Osteoblast (primary cell): ENCODE data around the gene LZTR1. TPM values are rescaled to one million over a fixed set of nuclear protein-coding genes. Genes with fewer than 3 reads are reported as not detected.

Experiments
- DNase-seq: peaks from one replicate; pipeline ENCODE4 v3.0.0; 2011; ENCODE audit warnings: low spot score, mixed read lengths; ENCODE audit not compliant: insufficient read length; ENCODE audit errors: missing footprints
- H2AFZ ChIP-seq: 2 replicates; pipeline ENCODE4 v1.6.0; 2011; ENCODE audit warnings: mild to moderate bottlenecking, low read length
- H3K27ac ChIP-seq: 2 replicates; pipeline ENCODE4 v1.5.1; 2011; ENCODE audit warnings: mild to moderate bottlenecking, low read depth, low read length, moderate library complexity
- H3K27me3 ChIP-seq: 2 replicates; pipeline ENCODE4 v1.6.0; 2012; ENCODE audit warnings: mild to moderate bottlenecking, control low read depth, inconsistent platforms, low read length, moderate library complexity; ENCODE audit not compliant: insufficient read depth
- H3K36me3 ChIP-seq: 2 replicates; pipeline ENCODE4 v1.5.1; 2011; ENCODE audit warnings: mild to moderate bottlenecking, low read length, control low read depth, moderate library complexity; ENCODE audit not compliant: insufficient read depth
- H3K4me1 ChIP-seq: 2 replicates; pipeline ENCODE4 v1.5.1; 2011; ENCODE audit warnings: mild to moderate bottlenecking, low read length, control low read depth, moderate library complexity; ENCODE audit not compliant: insufficient read depth
- H3K4me2 ChIP-seq: 2 replicates; pipeline ENCODE4 v1.6.0; 2011; ENCODE audit warnings: mild to moderate bottlenecking, low read length; ENCODE audit not compliant: insufficient read depth
- H3K4me3 ChIP-seq: fragments of 200-600 bp; sonication (generic); 3 replicates; pipeline ENCODE4 v1.5.1; 2012; ENCODE audit warnings: mild to moderate bottlenecking, low read length, inconsistent platforms; ENCODE audit not compliant: insufficient read depth
- H3K79me2 ChIP-seq: 2 replicates; pipeline ENCODE4 v1.6.0; 2012; ENCODE audit warnings: mild to moderate bottlenecking, low read length, control low read depth, inconsistent platforms; ENCODE audit not compliant: insufficient read depth
- H3K9me3 ChIP-seq: 2 replicates; pipeline ENCODE4 v1.5.1; 2011; ENCODE audit warnings: low read depth, low read length, control low read depth
- H4K20me1 ChIP-seq: 2 replicates; pipeline ENCODE4 v1.6.0; 2012; ENCODE audit warnings: mild to moderate bottlenecking, low read length, control low read depth; ENCODE audit not compliant: insufficient read depth
- CTCF ChIP-seq: IDR thresholded peaks from 2 replicates; pipeline ENCODE4 v1.5.1; 2011; ENCODE audit warnings: mild to moderate bottlenecking, low read depth, low read length, moderate library complexity; ENCODE audit errors: extremely low read depth
- total RNA-seq: library from RNA; depleted of rRNA; stranded (reverse); fragments of >200 nt; gene quantifications from 2 replicates; pipeline ENCODE4 v1.2.3, GENCODE V29; 2012

Gene LZTR1
- total RNA-seq, 1 donor, result 56.8 TPM

- H3K36me3 ChIP-seq, result no peaks in the 10 kb centered on the region
- no peaks in the 10 kb centered on the region for H3K79me2 ChIP-seq
- H2AFZ ChIP-seq, result no peak overlapping the region
- no peak overlapping the region for H3K4me2 ChIP-seq
- no peak for TF ChIP-seq CTCF
- no peak overlapping the region for H3K4me3 ChIP-seq
- H3K9me3 ChIP-seq, result no peaks in the 10 kb centered on the region
- no peaks in the 10 kb centered on the region for H4K20me1 ChIP-seq
- peak; percentile 96 for DNase-seq
- H3K27ac ChIP-seq, result no peak overlapping the region
- peaks cover 26% of the 10 kb centered on the region for H3K27me3 ChIP-seq
- peaks cover 8% of the 10 kb centered on the region for H3K4me1 ChIP-seq
Measured at GRCh38 chr22:21026783-21027692, 44.9 kb downstream of the LZTR1 start.

GRCh38 chr22:21028277-21029251, 46.5 kb downstream of the LZTR1 start:
- peaks cover 8% of the 10 kb centered on the region for H3K4me1 ChIP-seq
- H3K4me3 ChIP-seq, result no peak overlapping the region
- no peaks in the 10 kb centered on the region for H3K9me3 ChIP-seq
- H4K20me1 ChIP-seq, result no peaks in the 10 kb centered on the region
- no peak overlapping the region for H3K27ac ChIP-seq
- H3K79me2 ChIP-seq, result no peaks in the 10 kb centered on the region
- no peak overlapping the region for H3K4me2 ChIP-seq
- no peak for TF ChIP-seq CTCF
- no peak overlapping the region for H2AFZ ChIP-seq
- H3K36me3 ChIP-seq, result no peaks in the 10 kb centered on the region
- peaks cover 32% of the 10 kb centered on the region for H3K27me3 ChIP-seq
- DNase-seq, result peak; percentile 76

DNA sequence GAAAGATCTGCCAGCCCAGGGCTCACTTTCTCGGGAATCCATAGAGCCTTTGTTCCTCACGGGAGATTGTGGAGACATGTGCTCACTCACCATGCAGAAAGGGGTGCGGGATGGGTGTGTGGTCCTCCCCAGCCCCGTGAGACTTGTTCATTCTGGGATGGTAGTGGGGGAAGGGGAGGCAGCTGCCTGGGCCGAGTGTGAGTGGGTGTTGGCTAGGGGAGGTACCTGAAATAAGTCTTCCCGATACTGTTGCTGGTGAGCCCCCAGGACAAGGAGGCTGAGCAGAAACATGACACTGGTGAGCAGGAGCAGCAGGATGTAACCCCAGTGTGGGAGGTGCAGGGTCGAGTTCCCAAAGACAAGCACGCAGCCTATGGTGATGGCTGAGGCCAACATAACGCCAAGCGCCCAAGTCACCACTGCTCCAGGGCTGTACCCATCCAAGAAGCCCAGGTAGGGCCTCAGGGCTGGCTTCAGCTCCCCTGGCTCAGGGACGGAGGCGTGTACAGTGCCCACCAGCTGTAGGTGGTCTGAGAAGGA, 47.5 kb downstream of the LZTR1 start:
- Histone ChIP-seq H3K4me2 (no peak overlapping the region), H3K4me1 (peaks cover 8% of the 10 kb centered on the region), H3K27me3 (peaks cover 32% of the 10 kb centered on the region), H2AFZ (no peak overlapping the region), H3K4me3 (no peak overlapping the region), H3K27ac (no peak overlapping the region), H3K36me3 (no peaks in the 10 kb centered on the region), H3K79me2 (no peaks in the 10 kb centered on the region), H4K20me1 (no peaks in the 10 kb centered on the region), H3K9me3 (no peaks in the 10 kb centered on the region)
- no peak for TF ChIP-seq CTCF
- peak; percentile 37 for DNase-seq
